WTC11 (cell line): Measurements from ENCODE around the gene CENPU. TPM values are rescaled to one million over a fixed set of nuclear protein-coding genes. Genes with fewer than 3 reads are reported as not detected.

Source experiments
- ATAC-seq: fragments of 200-7000 bp; cut with Tn5 transposase; 2 replicates; pipeline ENCODE4 v1.10.0; 2021; ENCODE audit warnings: mild to moderate bottlenecking, moderate library complexity
- CTCF ChIA-PET: fragments of 300-600 bp; sonication (Branson Sonifier 250); formaldehyde crosslinking; loops from one replicate; lab custom pipeline; 2021; ENCODE audit warnings: antibody characterized with exemption; lab: Charles Lee
- POLR2A ChIA-PET: fragments of 350-600 bp; sonication (Branson Sonifier 250); formaldehyde crosslinking; loops from one replicate; lab custom pipeline; 2021; ENCODE audit warnings: antibody characterized with exemption; lab: Charles Lee
- DNase-seq: peaks from one replicate; pipeline ENCODE4 v3.0.0; 2021; ENCODE audit warnings: low spot score
- H3K27ac Mint-ChIP-seq: 2 replicates; pipeline ENCODE4 v1.8.0; 2021; ENCODE audit warnings: mixed read lengths
- H3K27me3 Mint-ChIP-seq: 2 replicates; pipeline ENCODE4 v1.8.0; 2021; ENCODE audit warnings: low read depth, mild to moderate bottlenecking, moderate library complexity, mixed read lengths
- H3K36me3 Mint-ChIP-seq: 2 replicates; pipeline ENCODE4 v1.8.0; 2021; ENCODE audit warnings: mixed read lengths
- H3K4me1 Mint-ChIP-seq: 2 replicates; pipeline ENCODE4 v1.8.0; 2022; ENCODE audit warnings: mixed read lengths
- H3K4me3 Mint-ChIP-seq: 2 replicates; pipeline ENCODE4 v1.8.0; 2021; ENCODE audit warnings: mild to moderate bottlenecking, moderate library complexity, mixed read lengths
- H3K9me3 Mint-ChIP-seq: 2 replicates; pipeline ENCODE4 v1.8.0; 2021; ENCODE audit warnings: mixed read lengths
- ARID4B ChIP-seq: sonication (generic); formaldehyde crosslinking; IDR thresholded peaks from 2 replicates; pipeline ENCODE4 v1.8.0; 2023; ENCODE audit warnings: missing genetic modification reagents, mild to moderate bottlenecking, borderline replicate concordance
- TEAD4 ChIP-seq: sonication (generic); formaldehyde crosslinking; IDR thresholded peaks from 2 replicates; pipeline ENCODE4 v1.8.0; 2022; ENCODE audit warnings: mild to moderate bottlenecking, missing genetic modification reagents
- ZBTB43 ChIP-seq: sonication (generic); formaldehyde crosslinking; IDR thresholded peaks from 2 replicates; pipeline ENCODE4 v1.8.1; 2023; ENCODE audit warnings: mild to moderate bottlenecking, missing genetic modification reagents
- ZNF121 ChIP-seq: sonication (generic); formaldehyde crosslinking; IDR thresholded peaks from 2 replicates; pipeline ENCODE4 v1.8.0; 2023; ENCODE audit warnings: missing genetic modification reagents
- ZNF232 ChIP-seq: sonication (generic); formaldehyde crosslinking; IDR thresholded peaks from 2 replicates; pipeline ENCODE4 v1.8.0; 2022; ENCODE audit warnings: mild to moderate bottlenecking, missing genetic modification reagents
- ZNF512 ChIP-seq: sonication (generic); formaldehyde crosslinking; IDR thresholded peaks from 2 replicates; pipeline ENCODE4 v1.8.1; 2022; ENCODE audit warnings: missing genetic modification reagents, borderline replicate concordance
- ZSCAN18 ChIP-seq: fragments of 250-450 bp; sonication (Bioruptor Pico); IDR thresholded peaks from 2 replicates; pipeline ENCODE4 v2.1.2; 2022; ENCODE audit warnings: mild to moderate bottlenecking, moderate library complexity
- total RNA-seq: library from RNA; stranded (reverse); gene quantifications from 3 replicates; pipeline ENCODE4 v1.2.3, GENCODE V29; 2021
- TF ChIP-seq, protein P1 (sequence below): sonication (generic); formaldehyde crosslinking; IDR thresholded peaks from 2 replicates; pipeline ENCODE4 v1.8.0; 2022; ENCODE audit warnings: mild to moderate bottlenecking, missing genetic modification reagents
- TF ChIP-seq, protein P2 (sequence below): sonication (generic); formaldehyde crosslinking; IDR thresholded peaks from 2 replicates; pipeline ENCODE4 v1.8.1; 2022; ENCODE audit warnings: mild to moderate bottlenecking, moderate library complexity, missing genetic modification reagents
- TF ChIP-seq, protein P3 (sequence below): sonication (generic); formaldehyde crosslinking; IDR thresholded peaks from 2 replicates; pipeline ENCODE4 v1.8.0; 2022; ENCODE audit warnings: missing genetic modification reagents

CENPU gene
- total RNA-seq, 1 experiment from 2014 or later: 60.5 TPM

DNA sequence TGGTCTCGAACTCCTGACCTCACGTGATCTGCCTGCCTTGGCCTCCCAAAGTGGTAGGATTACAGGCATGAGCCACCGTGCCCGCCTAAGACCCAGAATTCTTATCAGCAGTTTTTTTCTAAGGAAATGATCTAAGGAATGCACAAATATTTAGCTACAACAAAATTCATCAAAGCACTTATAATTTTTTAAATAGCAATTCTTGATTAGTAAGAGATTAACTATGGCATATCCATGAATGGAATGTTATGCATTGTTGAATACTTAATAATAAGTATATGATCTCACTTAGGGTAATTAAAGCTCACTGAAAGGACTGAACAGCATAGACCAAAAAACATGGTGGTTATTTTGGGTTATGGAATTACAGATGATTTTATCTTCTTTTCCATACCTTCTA lies 18.4 kb downstream of the CENPU start (continued):
- TF ChIP-seq ARID4B (CRISPR knock-in tag): no peak

- Mint-ChIP-seq H3K4me1 (no peaks in the 10 kb centered on the region), H3K9me3 (no peaks in the 10 kb centered on the region), H3K4me3 (no peak overlapping the region), H3K27ac (no peak overlapping the region), H3K36me3 (peaks cover 74% of the 10 kb centered on the region), H3K27me3 (no peaks in the 10 kb centered on the region)
- no peak for DNase-seq
- CTCF ChIA-PET: no interaction called here
- POLR2A ChIA-PET: no interaction called here
- no peak for ATAC-seq
- TF ChIP-seq ARID4B (CRISPR knock-in tag) (no peak), TEAD4 (CRISPR knock-in tag) (no peak), ZBTB43 (CRISPR knock-in tag) (no peak), ZSCAN18 (CRISPR knock-in tag) (no peak), ZNF512 (no peak), ZNF121 (no peak), ZNF232 (no peak)
- TF ChIP-seq, protein P1, sequence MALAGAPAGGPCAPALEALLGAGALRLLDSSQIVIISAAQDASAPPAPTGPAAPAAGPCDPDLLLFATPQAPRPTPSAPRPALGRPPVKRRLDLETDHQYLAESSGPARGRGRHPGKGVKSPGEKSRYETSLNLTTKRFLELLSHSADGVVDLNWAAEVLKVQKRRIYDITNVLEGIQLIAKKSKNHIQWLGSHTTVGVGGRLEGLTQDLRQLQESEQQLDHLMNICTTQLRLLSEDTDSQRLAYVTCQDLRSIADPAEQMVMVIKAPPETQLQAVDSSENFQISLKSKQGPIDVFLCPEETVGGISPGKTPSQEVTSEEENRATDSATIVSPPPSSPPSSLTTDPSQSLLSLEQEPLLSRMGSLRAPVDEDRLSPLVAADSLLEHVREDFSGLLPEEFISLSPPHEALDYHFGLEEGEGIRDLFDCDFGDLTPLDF (CRISPR knock-in tag): no peak
- TF ChIP-seq, protein P2, sequence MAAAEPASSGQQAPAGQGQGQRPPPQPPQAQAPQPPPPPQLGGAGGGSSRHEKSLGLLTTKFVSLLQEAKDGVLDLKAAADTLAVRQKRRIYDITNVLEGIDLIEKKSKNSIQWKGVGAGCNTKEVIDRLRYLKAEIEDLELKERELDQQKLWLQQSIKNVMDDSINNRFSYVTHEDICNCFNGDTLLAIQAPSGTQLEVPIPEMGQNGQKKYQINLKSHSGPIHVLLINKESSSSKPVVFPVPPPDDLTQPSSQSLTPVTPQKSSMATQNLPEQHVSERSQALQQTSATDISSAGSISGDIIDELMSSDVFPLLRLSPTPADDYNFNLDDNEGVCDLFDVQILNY (CRISPR knock-in tag): no peak
- TF ChIP-seq, protein P3, sequence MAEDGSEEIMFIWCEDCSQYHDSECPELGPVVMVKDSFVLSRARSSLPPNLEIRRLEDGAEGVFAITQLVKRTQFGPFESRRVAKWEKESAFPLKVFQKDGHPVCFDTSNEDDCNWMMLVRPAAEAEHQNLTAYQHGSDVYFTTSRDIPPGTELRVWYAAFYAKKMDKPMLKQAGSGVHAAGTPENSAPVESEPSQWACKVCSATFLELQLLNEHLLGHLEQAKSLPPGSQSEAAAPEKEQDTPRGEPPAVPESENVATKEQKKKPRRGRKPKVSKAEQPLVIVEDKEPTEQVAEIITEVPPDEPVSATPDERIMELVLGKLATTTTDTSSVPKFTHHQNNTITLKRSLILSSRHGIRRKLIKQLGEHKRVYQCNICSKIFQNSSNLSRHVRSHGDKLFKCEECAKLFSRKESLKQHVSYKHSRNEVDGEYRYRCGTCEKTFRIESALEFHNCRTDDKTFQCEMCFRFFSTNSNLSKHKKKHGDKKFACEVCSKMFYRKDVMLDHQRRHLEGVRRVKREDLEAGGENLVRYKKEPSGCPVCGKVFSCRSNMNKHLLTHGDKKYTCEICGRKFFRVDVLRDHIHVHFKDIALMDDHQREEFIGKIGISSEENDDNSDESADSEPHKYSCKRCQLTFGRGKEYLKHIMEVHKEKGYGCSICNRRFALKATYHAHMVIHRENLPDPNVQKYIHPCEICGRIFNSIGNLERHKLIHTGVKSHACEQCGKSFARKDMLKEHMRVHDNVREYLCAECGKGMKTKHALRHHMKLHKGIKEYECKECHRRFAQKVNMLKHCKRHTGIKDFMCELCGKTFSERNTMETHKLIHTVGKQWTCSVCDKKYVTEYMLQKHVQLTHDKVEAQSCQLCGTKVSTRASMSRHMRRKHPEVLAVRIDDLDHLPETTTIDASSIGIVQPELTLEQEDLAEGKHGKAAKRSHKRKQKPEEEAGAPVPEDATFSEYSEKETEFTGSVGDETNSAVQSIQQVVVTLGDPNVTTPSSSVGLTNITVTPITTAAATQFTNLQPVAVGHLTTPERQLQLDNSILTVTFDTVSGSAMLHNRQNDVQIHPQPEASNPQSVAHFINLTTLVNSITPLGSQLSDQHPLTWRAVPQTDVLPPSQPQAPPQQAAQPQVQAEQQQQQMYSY (CRISPR knock-in tag): no peak
Measured at GRCh38 chr4:184713887-184714286, 20.0 kb downstream of the CENPU start.
